Kidney epithelial cell (primary cell): ENCODE data around the gene ZSCAN32. TPM values are rescaled to one million over a fixed set of nuclear protein-coding genes. Genes with fewer than 3 reads are reported as not detected.

Source experiments
- DNase-seq: peaks from one replicate; pipeline ENCODE4 v3.0.0-alpha.2; 2010; ENCODE audit warnings: low read depth
- H3K27me3 ChIP-seq: 2 replicates; pipeline ENCODE4 v1.6.0; 2011; ENCODE audit warnings: low read length; ENCODE audit not compliant: control insufficient read depth, insufficient read depth
- H3K36me3 ChIP-seq: 2 replicates; pipeline ENCODE4 v1.5.1; 2011; ENCODE audit warnings: low read length; ENCODE audit not compliant: control insufficient read depth, insufficient read depth
- H3K4me3 ChIP-seq: 2 replicates; pipeline ENCODE4 v1.5.1; 2011; ENCODE audit warnings: low read depth, mild to moderate bottlenecking, control low read depth, low read length
- CTCF ChIP-seq: IDR thresholded peaks from 2 replicates; pipeline ENCODE4 v1.5.1; 2011; ENCODE audit warnings: mild to moderate bottlenecking, moderate library complexity, low read length, control low read depth, inconsistent platforms; ENCODE audit not compliant: insufficient read depth, poor library complexity, severe bottlenecking
- total RNA-seq: library from RNA; depleted of rRNA; stranded (reverse); fragments of >200 nt; gene quantifications from 2 replicates; pipeline ENCODE4 v1.2.3, GENCODE V29; 2015

ZSCAN32 gene
- total RNA-seq, 1 donor from 2014 or later = 8.1 TPM

GRCh38 chr16:3349175-3349574 lies 51.6 kb downstream of the ZSCAN32 start:
- no peaks in the 10 kb centered on the region for H3K27me3 ChIP-seq
- H3K36me3 ChIP-seq = no peaks in the 10 kb centered on the region
- no peak for DNase-seq
- TF ChIP-seq CTCF = no peak
- no peak overlapping the region for H3K4me3 ChIP-seq

- no peak overlapping the region for H3K4me3 ChIP-seq
- H3K27me3 ChIP-seq = no peaks in the 10 kb centered on the region
- DNase-seq = no peak
- TF ChIP-seq CTCF = no peak
- H3K36me3 ChIP-seq = no peaks in the 10 kb centered on the region
Measured at GRCh38 chr16:3348547-3349167, 52.1 kb downstream of the ZSCAN32 start.

- no peak for TF ChIP-seq CTCF
- no peak overlapping the region for H3K4me3 ChIP-seq
- no peak for DNase-seq
- no peaks in the 10 kb centered on the region for H3K36me3 ChIP-seq
- H3K27me3 ChIP-seq = no peaks in the 10 kb centered on the region
Measured at GRCh38 chr16:3347586-3347985, 53.2 kb downstream of the ZSCAN32 start.

GRCh38 chr16:3346041-3346440 lies 54.8 kb downstream of the ZSCAN32 start:
- H3K36me3 ChIP-seq = no peaks in the 10 kb centered on the region
- no peak overlapping the region for H3K4me3 ChIP-seq
- H3K27me3 ChIP-seq = no peaks in the 10 kb centered on the region
- no peak for TF ChIP-seq CTCF
- DNase-seq = no peak

Other genes starting within 250 kb of the ZSCAN32 start
- gene OR1F1, start 212.8 kb downstream of the ZSCAN32 start, total RNA-seq = not detected in 2 replicates
- 5.0 and 7.9 TPM in 2 replicates for gene ZNF200, start 165.8 kb downstream of the ZSCAN32 start, total RNA-seq
- 0.14 and 0.21 TPM in 2 replicates for gene MEFV, start 144.4 kb downstream of the ZSCAN32 start, total RNA-seq
- gene ZNF263, start 117.5 kb downstream of the ZSCAN32 start, total RNA-seq = 42.1 and 44.5 TPM in 2 replicates
- gene TIGD7, start 95.6 kb downstream of the ZSCAN32 start, total RNA-seq = 3.1 and 3.4 TPM in 2 replicates
- 17.8 and 19.5 TPM in 2 replicates for gene ZNF75A, start 95.5 kb downstream of the ZSCAN32 start, total RNA-seq
- 0.08 TPM in 1 of 2 replicates, not detected in the other for gene OR2C1, start 45.1 kb downstream of the ZSCAN32 start, total RNA-seq
- 8.0 and 12.2 TPM in 2 replicates for gene ZNF174, start 211 bp upstream of the ZSCAN32 start, total RNA-seq
- 1.7 and 2.9 TPM in 2 replicates for gene ZNF597, start 42.5 kb upstream of the ZSCAN32 start, total RNA-seq
- gene NAA60, start 42.7 kb upstream of the ZSCAN32 start, total RNA-seq = 27.1 and 30.7 TPM in 2 replicates
- not detected in 2 replicates for gene C16orf90, start 94.5 kb upstream of the ZSCAN32 start, total RNA-seq
- 20.6 and 20.9 TPM in 2 replicates for gene CLUAP1, start 100.0 kb upstream of the ZSCAN32 start, total RNA-seq
- gene NLRC3, start 176.4 kb upstream of the ZSCAN32 start, total RNA-seq = 0.04 TPM in 1 of 2 replicates, not detected in the other
- gene SLX4, start 210.6 kb upstream of the ZSCAN32 start, total RNA-seq = 6.4 and 7.7 TPM in 2 replicates